Measurements from ENCODE around the gene PARP3. TPM values are rescaled to one million over a fixed set of nuclear protein-coding genes. Genes with fewer than 3 reads are reported as not detected.

The PARP3 gene
- total and polyA plus RNA-seq, 2 of the 8 experiments (the other 6 are each of a cell fraction or from before 2014, with no cell fraction given) = 1.3 to 1.6 TPM

- Histone ChIP-seq H3K27me3 (replicated peaks in 1 of 4; ENCODE audit: control insufficient read depth in 3 of 4, extremely low read depth in 1 of 4, insufficient read depth in 3 of 4, low read length in 3 of 4) (no peaks in the 10 kb centered on the region), H3K9ac (replicated peaks in 1 of 4; ENCODE audit: extremely low read depth in 1 of 4, low read depth in 3 of 4, low read length in 3 of 4) (no peak overlapping the region), H4K8ac (ENCODE audit: extremely low read depth, insufficient read depth, low read length) (no peak overlapping the region), H3K4me3 (ENCODE audit: extremely low read depth in 1 of 4, insufficient read depth in 2 of 4, low read depth in 3 of 4, low read length in 4 of 4) (no peak overlapping the region), H2BK120ac (replicated peaks; ENCODE audit: low read depth, low read length) (no peak overlapping the region), H4K20me1 (replicated peaks in 1 of 2; ENCODE audit: control insufficient read depth in 1 of 2, insufficient read depth in 2 of 2, low read length in 2 of 2) (peaks cover 3 to 38% of the 10 kb centered on the region in 2 experiments), H3K4me1 (replicated peaks in 1 of 4; ENCODE audit: control insufficient read depth in 3 of 4, insufficient read depth in 4 of 4, low read length in 3 of 4) (peaks cover 0 to 8% (median 4%) of the 10 kb centered on the region in 4 experiments; a peak in 5 of 7 replicates), H2BK12ac (ENCODE audit: low read depth, low read length) (no peak overlapping the region), H2AFZ (ENCODE audit: low read length) (no peak overlapping the region), H2BK5ac (ENCODE audit: low read depth, low read length) (no peak overlapping the region), H3K4me2 (ENCODE audit: insufficient read depth in 1 of 2, low read depth in 2 of 2, low read length in 2 of 2) (no peak overlapping the region), H4K5ac (ENCODE audit: insufficient read length, low read depth, low read length) (no peak overlapping the region), H3K56ac (replicated peaks; ENCODE audit: insufficient read length, low read depth, low read length) (no peak overlapping the region), H3K9me3 (ENCODE audit: insufficient read depth in 2 of 2, low read depth in 1 of 2, low read length in 1 of 2) (no peaks in the 10 kb centered on the region), H3K4ac (replicated peaks; ENCODE audit: insufficient read length, low read depth, low read length) (no peak overlapping the region), H3K36me3 (ENCODE audit: control insufficient read depth in 2 of 4, insufficient read depth in 4 of 4, low read length in 3 of 4) (peaks cover 26 to 47% (median 41%) of the 10 kb centered on the region in 4 experiments), H3K79me1 (ENCODE audit: low read depth, low read length) (peaks cover 12% of the 10 kb centered on the region), H3K27ac (ENCODE audit: low read depth, low read length) (no peak overlapping the region), H2BK20ac (ENCODE audit: low read length) (no peak overlapping the region), H2AK5ac (ENCODE audit: low read depth, low read length) (no peak overlapping the region), H2BK15ac (ENCODE audit: low read length) (no peak overlapping the region), H3K14ac (ENCODE audit: insufficient read length) (no peak overlapping the region), H4K91ac (replicated peaks; ENCODE audit: insufficient read length, low read length) (no peak overlapping the region), H3K18ac (ENCODE audit: extremely low read depth, low read length) (no peak overlapping the region), H3K23ac (ENCODE audit: insufficient read length) (no peak overlapping the region), H3K23me2 (ENCODE audit: low read depth, low read length) (peaks cover 5% of the 10 kb centered on the region; the same call in 1 of the 2 replicates), H3K79me2 (ENCODE audit: control insufficient read depth in 1 of 2, insufficient read depth in 2 of 2, low read length in 2 of 2) (peaks cover 0 to 28% of the 10 kb centered on the region in 2 experiments; a peak in 3 of 4 replicates)
- DNase-seq (ENCODE audit: low read depth in 1 of 2, low spot score in 2 of 2) (no peak), FAIRE-seq (no peak)
- ChIA-PET CTCF (ENCODE audit: partially characterized antibody) (interaction anchor here (1.1 to 1.7 kb wide), 3 partner anchors 14 to 116 kb away, joined by 3 to 7 read pairs (median 7); no protein-coding TSS in a partner anchor), POLR2A (ENCODE audit: partially characterized antibody) (interaction anchor here (0.5 to 2.0 kb wide), 6 partner anchors 9 to 1343 kb away, joined by 3 to 5 read pairs (median 4); partner anchors contain the start of gene RPL29)
- WGBS, 2 experiments (ENCODE audit: extremely low coverage in 1 of 2, insufficient coverage in 1 of 2, insufficient read length in 1 of 2, insufficient replicate concordance in 2 of 2, low coverage in 1 of 2, low lambda C conversion rate in 2 of 2, missing lambda C conversion rate in 1 of 2) = 91% methylated on average over 23 of the region's 25 CpGs; no CpG with 5 or more reads in 1 of the 2 experiments
- TF ChIP-seq E2F6 (IDR thresholded peaks at IDR 0.05) (no peak), YY1 (IDR thresholded peaks at IDR 0.05; ENCODE audit: low read depth, low read length) (no peak), MAFK (IDR thresholded peaks at IDR 0.05; ENCODE audit: low read depth, low read length) (no peak), SUZ12 (IDR thresholded peaks at IDR 0.05; ENCODE audit: low read length) (no peak), HDAC2 (IDR thresholded peaks at IDR 0.05; ENCODE audit: borderline replicate concordance in 1 of 2, low read depth in 2 of 2, low read length in 2 of 2) (no peak), CHD1 (IDR thresholded peaks at IDR 0.05; ENCODE audit: low read depth, low read length) (no peak), POLR2AphosphoS5 (IDR thresholded peaks at IDR 0.05; ENCODE audit: low read depth, low read length) (no peak), ATF2 (IDR thresholded peaks at IDR 0.05; ENCODE audit: low read length) (no peak), TCF12 (IDR thresholded peaks at IDR 0.05; ENCODE audit: low read depth, low read length) (no peak)
Observed at GRCh38 chr3:51935886-51936755, 6.0 kb upstream of the PARP3 start.
